Measurements from ENCODE around the gene SLC3A2. TPM values are rescaled to one million over a fixed set of nuclear protein-coding genes. Genes with fewer than 3 reads are reported as not detected.

The SLC3A2 gene
- total RNA-seq, 2 experiments from 2014 or later, result 190 to 202 TPM

Other genes with a start within 250 kb of the SLC3A2 start
- 100 to 1,000 TPM; 297 to 310 TPM for gene GANAB, start 234.3 kb upstream of the SLC3A2 start, total RNA-seq
- 10 to 100 TPM; 28.9 to 29.2 TPM for gene INTS5, start 227.6 kb upstream of the SLC3A2 start, total RNA-seq
- gene C11orf98, start 215.7 kb upstream of the SLC3A2 start, total RNA-seq, result 100 to 1,000 TPM; 131 to 133 TPM
- 10 to 100 TPM; 21.9 to 22.8 TPM for gene CSKMT, start 215.6 kb upstream of the SLC3A2 start, total RNA-seq
- gene UQCC3, start 209.2 kb upstream of the SLC3A2 start, total RNA-seq, result 1 to 10 TPM; 7.5 TPM
- gene LBHD1, start 208.6 kb upstream of the SLC3A2 start, total RNA-seq, result 10 to 100 TPM; 22.3 to 25.0 TPM
- gene UBXN1, start 201.8 kb upstream of the SLC3A2 start, total RNA-seq, result 100 to 1,000 TPM; 107 to 118 TPM
- under 1 TPM; 0.21 to 0.34 TPM for gene LRRN4CL, start 191.4 kb upstream of the SLC3A2 start, total RNA-seq
- gene BSCL2, start 173.5 kb upstream of the SLC3A2 start, total RNA-seq, result 10 to 100 TPM; 30.3 to 39.9 TPM
- not detected for gene GNG3, start 173.2 kb upstream of the SLC3A2 start, total RNA-seq
- gene HNRNPUL2, start 153.4 kb upstream of the SLC3A2 start, total RNA-seq, result 10 to 100 TPM; 65.4 to 67.0 TPM
- 10 to 100 TPM; 44.3 to 46.1 TPM for gene TTC9C, start 152.4 kb upstream of the SLC3A2 start, total RNA-seq
- 10 to 100 TPM; 12.4 to 12.8 TPM for gene ZBTB3, start 126.7 kb upstream of the SLC3A2 start, total RNA-seq
- gene POLR2G, start 119.3 kb upstream of the SLC3A2 start, total RNA-seq, result 10 to 100 TPM; 89.7 to 96.6 TPM
- gene TAF6L, start 109.5 kb upstream of the SLC3A2 start, total RNA-seq, result 10 to 100 TPM; 21.8 to 23.7 TPM
- gene TMEM179B, start 93.5 kb upstream of the SLC3A2 start, total RNA-seq, result 10 to 100 TPM; 37.3 to 40.8 TPM
- 10 to 100 TPM; 20.1 to 20.3 TPM for gene TMEM223, start 88.9 kb upstream of the SLC3A2 start, total RNA-seq
- 100 to 1,000 TPM; 110 to 111 TPM for gene NXF1, start 75.5 kb upstream of the SLC3A2 start, total RNA-seq
- gene STX5, start 48.8 kb upstream of the SLC3A2 start, total RNA-seq, result 10 to 100 TPM; 30.4 to 32.7 TPM
- gene TEX54, start 48.1 kb upstream of the SLC3A2 start, total RNA-seq, result not detected
- 10 to 100 TPM; 66.0 to 66.9 TPM for gene WDR74, start 41.3 kb upstream of the SLC3A2 start, total RNA-seq
- gene CHRM1, start 40.5 kb downstream of the SLC3A2 start, total RNA-seq, result not detected
- gene SLC22A6, start 104.1 kb downstream of the SLC3A2 start, total RNA-seq, result not detected
- not detected for gene SLC22A8, start 134.9 kb downstream of the SLC3A2 start, total RNA-seq